GM19193 (cell line): ENCODE measurements around the gene ZNF747.

Source experiments
- POLR2A ChIP-seq: IDR thresholded peaks from 4 replicates; pipeline ENCODE4 v1.6.1; 2011; ENCODE audit not compliant: insufficient read depth, insufficient read length; ENCODE audit errors: extremely low read depth

The ZNF747 gene

DNA sequence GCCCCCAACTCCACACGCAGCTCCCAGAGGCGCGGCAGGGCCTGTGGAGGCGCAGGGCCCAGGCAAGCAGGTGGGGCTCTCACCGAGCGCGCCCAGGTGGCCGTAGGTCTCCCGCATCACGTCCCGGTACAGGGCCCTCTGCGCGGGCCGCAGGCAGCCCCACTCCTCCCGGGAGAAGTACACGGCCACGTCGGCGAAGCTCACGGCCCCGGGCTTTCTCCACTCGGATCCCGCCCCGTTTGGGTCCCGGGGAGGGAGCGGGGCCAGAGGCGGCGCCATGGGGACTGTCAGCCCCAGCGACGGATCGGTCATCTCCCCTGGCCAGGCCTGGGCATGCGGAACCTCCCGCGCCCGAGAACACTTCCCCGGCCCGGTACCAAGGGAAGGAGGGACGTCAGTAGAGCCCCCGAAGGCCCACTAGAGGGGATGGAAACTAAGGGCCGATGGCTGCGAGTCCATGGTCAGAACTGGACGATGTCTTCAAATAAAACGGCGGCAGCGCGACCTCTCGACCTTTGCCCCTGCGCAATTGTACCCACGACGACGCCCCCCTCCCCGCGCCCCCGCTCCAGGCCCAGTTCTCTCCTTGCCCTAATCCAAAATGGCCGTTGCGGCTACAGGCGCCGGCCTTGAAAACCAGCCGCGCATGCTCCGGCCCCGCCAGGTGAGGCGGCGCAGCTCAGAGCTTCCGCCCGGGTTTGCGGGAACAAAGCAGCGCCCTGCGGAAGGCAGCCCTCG is at the start of gene ZNF747:
Gene ZNF747, minus strand, starts transcription at position 491 of the 738 bp plus-strand sequence. Its CDS starts 179 bp downstream, at position 312.
- peak; percentile 79 for TF ChIP-seq POLR2A

DNA sequence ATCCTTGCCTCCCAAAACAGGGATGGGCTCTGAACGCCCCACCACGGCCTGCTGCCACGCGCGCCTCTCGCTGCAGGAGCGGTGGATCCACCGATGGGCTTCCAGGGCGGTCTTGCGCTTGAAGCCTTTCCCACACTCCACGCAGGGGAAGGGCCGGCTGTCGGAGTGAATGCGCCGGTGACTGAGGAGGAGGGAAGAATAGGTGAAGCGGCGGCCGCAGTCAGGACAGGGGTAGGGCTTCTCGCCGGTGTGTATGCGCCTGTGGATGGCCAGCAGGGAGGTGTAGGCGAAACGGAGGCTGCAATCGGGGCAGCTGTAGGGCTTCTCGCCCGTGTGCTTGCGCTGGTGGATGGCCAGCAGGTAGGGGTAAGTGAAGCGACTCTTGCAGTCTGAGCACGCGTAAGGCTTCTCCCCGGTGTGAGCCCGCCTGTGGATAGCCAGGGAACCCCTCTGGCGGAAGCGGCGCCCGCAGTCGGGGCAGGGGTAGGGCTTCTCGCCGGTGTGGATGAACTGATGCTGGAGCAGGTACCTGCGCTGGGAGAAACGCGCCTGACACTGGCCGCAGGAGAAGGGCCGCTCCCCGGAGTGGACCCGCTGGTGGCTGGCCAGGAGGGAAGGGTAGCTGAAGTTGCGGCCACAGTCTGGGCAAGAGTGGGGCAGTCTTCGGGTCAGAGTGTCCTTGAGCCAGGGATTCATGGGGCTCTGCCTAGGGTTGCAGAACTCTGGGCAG is 48.1 kb upstream of the ZNF747 start:
- no peak for TF ChIP-seq POLR2A

- TF ChIP-seq POLR2A, result no peak
These were observed 46.8 kb upstream of the ZNF747 start for GRCh38 chr16:30581457-30581856.

DNA sequence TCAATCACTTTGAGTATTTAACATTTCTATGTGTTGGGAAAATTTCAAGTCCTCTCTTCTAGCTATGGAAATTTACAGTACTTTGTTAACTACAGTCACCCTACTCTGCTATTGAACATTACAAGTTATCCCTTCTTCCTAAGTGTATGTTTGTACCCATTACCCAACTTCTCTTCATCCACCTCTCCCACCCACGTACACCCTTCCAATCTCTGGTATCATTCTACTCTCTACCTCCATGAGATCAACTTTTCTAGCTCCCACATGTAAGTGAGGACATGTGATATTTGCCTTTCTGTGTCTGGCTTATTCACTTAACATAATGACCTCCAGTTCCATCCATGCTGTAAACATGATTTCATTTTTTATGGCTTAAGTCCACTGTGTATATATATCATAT is 40.0 kb upstream of the ZNF747 start:
- no peak for TF ChIP-seq POLR2A

- TF ChIP-seq POLR2A, result peak; percentile 62
These were observed 37.0 kb upstream of the ZNF747 start, which contains the start of gene ZNF688 for GRCh38 chr16:30571445-30572322. Gene ZNF688 (minus strand): TSS chr16:30571714. CDS start chr16:30571629, 85 bp downstream.

GRCh38 chr16:30570636-30571444 is 36.2 kb upstream of the ZNF747 start:
- no peak for TF ChIP-seq POLR2A

GRCh38 chr16:30569746-30570635 is 35.3 kb upstream of the ZNF747 start:
- TF ChIP-seq POLR2A, result no peak

DNA sequence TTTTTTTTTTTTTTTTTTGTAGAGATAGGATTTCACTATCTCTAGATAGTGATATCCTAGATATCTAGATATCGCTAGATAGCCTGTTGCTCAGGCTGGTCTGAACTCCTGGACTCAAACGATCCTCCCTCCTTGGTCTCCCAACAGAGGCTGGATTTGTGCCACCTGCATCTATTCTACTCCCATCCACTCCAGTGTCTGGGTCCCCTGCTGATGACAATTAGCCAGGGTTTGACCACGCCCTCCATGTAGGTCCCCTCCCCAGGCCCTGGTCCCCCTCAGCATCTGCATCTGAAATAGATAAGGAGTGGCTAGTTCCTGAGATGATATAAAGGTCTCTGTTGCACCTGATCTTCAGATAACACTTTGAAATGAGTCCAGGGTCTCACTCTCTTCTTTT is 34.6 kb upstream of the ZNF747 start:
- TF ChIP-seq POLR2A, result no peak

- no peak for TF ChIP-seq POLR2A
These were observed 33.5 kb upstream of the ZNF747 start for GRCh38 chr16:30567991-30568638.

DNA sequence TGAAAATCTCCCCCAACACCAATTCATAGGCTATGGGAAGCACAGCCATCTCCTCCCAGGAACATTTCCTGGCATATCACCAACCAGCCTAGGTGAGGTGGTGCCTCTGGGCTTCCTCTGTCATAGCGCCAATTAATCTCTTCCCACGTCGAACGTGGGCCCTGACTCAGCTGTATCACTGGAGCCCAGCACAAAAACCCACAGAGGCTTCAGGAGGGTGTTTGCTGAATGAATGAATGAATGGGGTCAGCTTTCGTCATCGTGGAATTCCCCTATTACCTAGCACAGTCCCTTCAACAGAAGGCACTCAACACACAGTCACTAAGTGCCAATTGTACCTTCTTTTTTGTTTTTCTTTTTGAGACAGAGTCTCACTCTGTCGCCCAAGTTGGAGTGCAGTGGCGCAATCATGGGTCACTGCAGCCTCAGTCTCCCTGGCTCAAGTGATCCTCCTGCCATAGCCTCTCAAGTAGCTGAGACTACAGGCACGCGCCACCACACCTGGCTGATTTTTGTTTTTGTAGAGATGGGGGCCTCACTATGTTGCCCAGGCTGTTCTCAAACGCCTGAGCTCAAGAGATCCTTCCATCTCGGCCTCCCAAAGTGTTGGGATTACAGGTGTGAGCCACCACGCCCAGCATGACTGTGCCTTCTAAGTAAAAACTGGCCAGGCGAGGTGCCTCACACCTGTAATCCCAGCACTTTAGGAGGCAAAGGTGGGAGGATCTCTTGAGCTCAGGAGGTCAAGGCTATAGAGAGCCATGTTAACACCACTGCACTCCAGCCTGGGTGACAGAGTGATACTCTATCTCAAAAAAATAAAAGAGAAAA is 32.7 kb upstream of the ZNF747 start:
- TF ChIP-seq POLR2A, result no peak

- no peak for TF ChIP-seq POLR2A
These were observed 31.9 kb upstream of the ZNF747 start for GRCh38 chr16:30566531-30566930.

GRCh38 chr16:30565984-30566383 is 31.3 kb upstream of the ZNF747 start:
- TF ChIP-seq POLR2A, result no peak
